ENCODE results near the gene PNKP. TPM values are rescaled to one million over a fixed set of nuclear protein-coding genes. Genes with fewer than 3 reads are reported as not detected.
"Not testable (repeated sequence)": the region's sequence is repeated elsewhere in the genome, so short reads cannot be mapped to it uniquely, and the experiment has no call there.

The PNKP gene
- total RNA-seq, 1 donor from 2014 or later, result 76.4 TPM

- Mint-ChIP-seq H3K4me3 (ENCODE audit: unreplicated experiment) (no peak overlapping the region), H3K36me3 (ENCODE audit: unreplicated experiment) (peaks cover 22% of the 10 kb centered on the region), H3K9me3 (ENCODE audit: unreplicated experiment) (no peaks in the 10 kb centered on the region), H3K27ac (ENCODE audit: unreplicated experiment) (no peak overlapping the region), H3K4me1 (ENCODE audit: unreplicated experiment) (no peaks in the 10 kb centered on the region), H3K27me3 (ENCODE audit: unreplicated experiment) (no peaks in the 10 kb centered on the region)
- DNase-seq (ENCODE audit: extremely low spot score, unreplicated experiment), result no peak
- TF ChIP-seq, protein P1, sequence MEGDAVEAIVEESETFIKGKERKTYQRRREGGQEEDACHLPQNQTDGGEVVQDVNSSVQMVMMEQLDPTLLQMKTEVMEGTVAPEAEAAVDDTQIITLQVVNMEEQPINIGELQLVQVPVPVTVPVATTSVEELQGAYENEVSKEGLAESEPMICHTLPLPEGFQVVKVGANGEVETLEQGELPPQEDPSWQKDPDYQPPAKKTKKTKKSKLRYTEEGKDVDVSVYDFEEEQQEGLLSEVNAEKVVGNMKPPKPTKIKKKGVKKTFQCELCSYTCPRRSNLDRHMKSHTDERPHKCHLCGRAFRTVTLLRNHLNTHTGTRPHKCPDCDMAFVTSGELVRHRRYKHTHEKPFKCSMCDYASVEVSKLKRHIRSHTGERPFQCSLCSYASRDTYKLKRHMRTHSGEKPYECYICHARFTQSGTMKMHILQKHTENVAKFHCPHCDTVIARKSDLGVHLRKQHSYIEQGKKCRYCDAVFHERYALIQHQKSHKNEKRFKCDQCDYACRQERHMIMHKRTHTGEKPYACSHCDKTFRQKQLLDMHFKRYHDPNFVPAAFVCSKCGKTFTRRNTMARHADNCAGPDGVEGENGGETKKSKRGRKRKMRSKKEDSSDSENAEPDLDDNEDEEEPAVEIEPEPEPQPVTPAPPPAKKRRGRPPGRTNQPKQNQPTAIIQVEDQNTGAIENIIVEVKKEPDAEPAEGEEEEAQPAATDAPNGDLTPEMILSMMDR (IDR thresholded peaks at IDR 0.05), result no peak
These were observed 38.2 kb downstream of the PNKP start for GRCh38 chr19:49829200-49829599.

DNA sequence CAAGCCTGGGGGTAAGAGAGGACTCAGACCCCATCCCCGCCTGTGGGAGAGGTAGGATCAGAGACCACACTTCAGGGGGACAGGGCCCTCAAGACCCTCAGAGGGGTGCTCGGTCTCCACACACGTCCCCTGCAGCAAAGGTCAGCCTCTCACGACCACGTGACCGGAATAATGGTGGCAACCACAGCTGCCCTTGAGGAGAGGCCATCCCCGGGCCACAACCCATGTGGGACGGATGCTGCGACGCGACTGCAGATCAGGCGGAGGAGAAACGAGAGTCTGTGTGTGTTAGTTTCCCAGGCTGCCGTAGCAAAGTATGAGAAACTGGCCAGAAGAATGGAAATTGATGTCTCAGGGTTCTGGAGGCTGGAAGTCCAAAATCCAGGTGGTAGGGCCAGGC, 40.3 kb downstream of the PNKP start:
- H3K27ac Mint-ChIP-seq (ENCODE audit: unreplicated experiment), result no peak overlapping the region
- TF ChIP-seq, protein P1 (IDR thresholded peaks at IDR 0.05), result no peak

GRCh38 chr19:49824662-49825061, 42.7 kb downstream of the PNKP start:
- Mint-ChIP-seq H3K4me1 (ENCODE audit: unreplicated experiment) (peaks cover under 1% of the 10 kb centered on the region), H3K9me3 (ENCODE audit: unreplicated experiment) (no peaks in the 10 kb centered on the region), H3K27ac (ENCODE audit: unreplicated experiment) (no peak overlapping the region), H3K4me3 (ENCODE audit: unreplicated experiment) (no peak overlapping the region), H3K27me3 (ENCODE audit: unreplicated experiment) (no peaks in the 10 kb centered on the region), H3K36me3 (ENCODE audit: unreplicated experiment) (peaks cover 22% of the 10 kb centered on the region)
- TF ChIP-seq, protein P1 (IDR thresholded peaks at IDR 0.05), result no peak
- DNase-seq (ENCODE audit: extremely low spot score, unreplicated experiment), result no peak

More for the DNA sequence above, 40.3 kb downstream of the PNKP start:
- Mint-ChIP-seq H3K27me3 (ENCODE audit: unreplicated experiment) (no peaks in the 10 kb centered on the region), H3K36me3 (ENCODE audit: unreplicated experiment) (peaks cover 16% of the 10 kb centered on the region), H3K4me1 (ENCODE audit: unreplicated experiment) (no peaks in the 10 kb centered on the region), H3K4me3 (ENCODE audit: unreplicated experiment) (no peak overlapping the region), H3K9me3 (ENCODE audit: unreplicated experiment) (no peaks in the 10 kb centered on the region)
- DNase-seq (ENCODE audit: extremely low spot score, unreplicated experiment), result no peak

DNA sequence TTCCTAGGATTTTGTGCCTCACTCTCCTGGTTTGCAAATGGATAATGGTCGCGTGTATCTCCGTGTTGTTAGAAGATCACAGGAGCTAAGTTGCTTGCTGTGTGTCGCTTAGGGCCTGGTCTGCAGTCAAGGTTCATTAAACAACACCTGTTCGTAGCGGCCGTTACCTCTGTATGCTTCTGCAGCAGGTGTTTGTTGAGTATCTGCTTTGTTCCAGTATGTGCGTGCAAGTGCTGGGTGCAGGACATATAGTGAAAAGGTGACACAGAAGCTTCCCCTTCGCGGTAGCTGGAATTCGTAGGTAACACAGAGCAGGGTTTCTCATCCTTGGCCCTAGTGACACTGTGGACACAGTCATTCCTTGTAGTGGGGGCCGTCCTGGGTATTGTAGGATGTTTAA, 43.9 kb downstream of the PNKP start:
- H3K4me1 Mint-ChIP-seq (ENCODE audit: unreplicated experiment), result peaks cover 8% of the 10 kb centered on the region
- DNase-seq (ENCODE audit: extremely low spot score, unreplicated experiment), result no peak
- H3K4me3 Mint-ChIP-seq (ENCODE audit: unreplicated experiment), result no peak overlapping the region

GRCh38 chr19:49820125-49820524, 47.3 kb downstream of the PNKP start:
- no peaks in the 10 kb centered on the region for H3K9me3 Mint-ChIP-seq (ENCODE audit: unreplicated experiment)
- no peak overlapping the region for H3K4me3 Mint-ChIP-seq (ENCODE audit: unreplicated experiment)
- H3K27me3 Mint-ChIP-seq (ENCODE audit: unreplicated experiment), result no peaks in the 10 kb centered on the region
- TF ChIP-seq, protein P1 (IDR thresholded peaks at IDR 0.05), result no peak
- peaks cover 11% of the 10 kb centered on the region for H3K4me1 Mint-ChIP-seq (ENCODE audit: unreplicated experiment)
- H3K36me3 Mint-ChIP-seq (ENCODE audit: unreplicated experiment), result peaks cover 10% of the 10 kb centered on the region
- no peak overlapping the region for H3K27ac Mint-ChIP-seq (ENCODE audit: unreplicated experiment)
- no peak for DNase-seq (ENCODE audit: extremely low spot score, unreplicated experiment)

More for the DNA sequence above, 43.9 kb downstream of the PNKP start:
- no peaks in the 10 kb centered on the region for H3K9me3 Mint-ChIP-seq (ENCODE audit: unreplicated experiment)
- peaks cover 20% of the 10 kb centered on the region for H3K36me3 Mint-ChIP-seq (ENCODE audit: unreplicated experiment)
- no peaks in the 10 kb centered on the region for H3K27me3 Mint-ChIP-seq (ENCODE audit: unreplicated experiment)
- TF ChIP-seq, protein P1 (IDR thresholded peaks at IDR 0.05), result no peak
- no peak overlapping the region for H3K27ac Mint-ChIP-seq (ENCODE audit: unreplicated experiment)

- peak overlapping the region; percentile 99 for H3K4me3 Mint-ChIP-seq (ENCODE audit: unreplicated experiment)
- not testable (repeated sequence) for H3K27me3 Mint-ChIP-seq (ENCODE audit: unreplicated experiment); DNase-seq (ENCODE audit: extremely low spot score, unreplicated experiment); H3K9me3 Mint-ChIP-seq (ENCODE audit: unreplicated experiment)
- peak overlapping the region; percentile 100 for H3K27ac Mint-ChIP-seq (ENCODE audit: unreplicated experiment)
- H3K4me1 Mint-ChIP-seq (ENCODE audit: unreplicated experiment), result peaks cover 11% of the 10 kb centered on the region
- H3K36me3 Mint-ChIP-seq (ENCODE audit: unreplicated experiment), result peaks cover 10% of the 10 kb centered on the region
These were observed 47.8 kb downstream of the PNKP start for GRCh38 chr19:49819452-49820115.
